ENCODE measurements around the gene LBHD2. TPM values are rescaled to one million over a fixed set of nuclear protein-coding genes. Genes with fewer than 3 reads are reported as not detected.

LBHD2 gene
- total and polyA plus RNA-seq, 2 of the 8 experiments (the other 6 are each of a cell fraction or from before 2014, with no cell fraction given), result not detected

DNA sequence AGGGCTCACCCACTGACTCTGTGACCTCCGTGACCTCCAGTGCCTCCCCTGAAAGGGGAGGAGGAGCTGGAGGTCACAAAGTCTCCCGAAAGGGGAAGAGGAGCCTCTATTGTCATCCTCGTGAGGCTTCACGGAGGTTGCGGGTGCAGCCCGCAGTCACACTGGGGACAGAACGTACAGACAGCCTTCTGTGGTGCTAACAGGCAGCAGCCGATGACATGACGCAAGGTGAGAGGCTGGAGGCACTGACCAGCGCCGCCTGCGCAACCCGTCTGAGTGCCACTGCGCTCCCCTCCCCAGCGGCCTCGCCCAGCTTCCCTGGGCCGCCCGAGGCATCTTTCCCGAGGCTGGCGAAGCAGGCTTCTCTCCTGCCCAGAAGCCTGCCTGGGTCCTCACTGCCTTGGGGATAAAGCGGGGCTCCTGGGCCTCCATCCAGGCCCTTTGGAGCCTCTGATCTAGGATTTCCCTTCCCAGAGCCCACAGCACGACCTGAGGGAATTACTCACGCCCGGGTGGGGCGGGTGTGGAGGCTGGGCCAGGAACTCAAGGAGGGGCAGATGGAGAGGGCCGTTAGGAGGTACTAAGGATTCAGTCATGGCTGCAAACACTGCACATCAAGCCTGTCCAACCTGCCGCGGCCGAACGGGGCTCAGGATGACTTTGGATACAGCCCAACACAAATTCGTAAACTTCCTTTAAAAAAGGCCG is 12.3 kb upstream of the LBHD2 start (continued):
- TF ChIP-seq TEAD4 (IDR thresholded peaks at IDR 0.05; ENCODE audit: low read depth, low read length), result no peak
- no peak for TF ChIP-seq RFX5 (IDR thresholded peaks at IDR 0.05; ENCODE audit: borderline replicate concordance, low read depth, low read length)
- TF ChIP-seq JUN (IDR thresholded peaks at IDR 0.05; ENCODE audit: low read depth, low read length), result no peak
- TF ChIP-seq KDM1A (IDR thresholded peaks at IDR 0.05; ENCODE audit: borderline replicate concordance, low read length), result no peak
